ENCODE measurements around the gene ACTN1.

Gene ACTN1

GRCh38 chr14:68932231-68932630 lies 46.9 kb downstream of the ACTN1 start:
- DNase-seq, result no peak

- no peak for DNase-seq
Observed at GRCh38 chr14:68931474-68932051, 47.5 kb downstream of the ACTN1 start.

GRCh38 chr14:68931063-68931462 lies 48.0 kb downstream of the ACTN1 start:
- DNase-seq, result no peak

- DNase-seq, result no peak
Observed at GRCh38 chr14:68929623-68930307, 49.3 kb downstream of the ACTN1 start.

- DNase-seq, result no peak
Observed at GRCh38 chr14:68928770-68929550, 50.1 kb downstream of the ACTN1 start.

GRCh38 chr14:68927956-68928675 lies 51.0 kb downstream of the ACTN1 start:
- no peak for DNase-seq

GRCh38 chr14:68927089-68927488 lies 52.0 kb downstream of the ACTN1 start:
- DNase-seq, result no peak

- DNase-seq, result no peak
Observed at GRCh38 chr14:68926236-68926635, 52.9 kb downstream of the ACTN1 start.

GRCh38 chr14:68925373-68925772 lies 53.7 kb downstream of the ACTN1 start:
- no peak for DNase-seq

- no peak for DNase-seq
Observed at GRCh38 chr14:68924186-68925158, 54.6 kb downstream of the ACTN1 start.

GRCh38 chr14:68922886-68923285 lies 56.2 kb downstream of the ACTN1 start:
- DNase-seq, result no peak

GRCh38 chr14:68922201-68922621 lies 56.9 kb downstream of the ACTN1 start:
- DNase-seq, result no peak

GRCh38 chr14:68921666-68922065 lies 57.4 kb downstream of the ACTN1 start:
- DNase-seq, result no peak

GRCh38 chr14:68921049-68921448 lies 58.1 kb downstream of the ACTN1 start:
- no peak for DNase-seq

GRCh38 chr14:68919129-68919927 lies 59.8 kb downstream of the ACTN1 start:
- DNase-seq, result no peak

- no peak for DNase-seq
Observed at GRCh38 chr14:68918612-68919011, 60.5 kb downstream of the ACTN1 start.

GRCh38 chr14:68916358-68916941 lies 62.7 kb downstream of the ACTN1 start:
- no peak for DNase-seq

- no peak for DNase-seq
Observed at GRCh38 chr14:68913516-68913915, 65.6 kb downstream of the ACTN1 start.

- DNase-seq, result peak; percentile 62
Observed at GRCh38 chr14:68911594-68912227, 67.4 kb downstream of the ACTN1 start.

- DNase-seq, result no peak
Observed at GRCh38 chr14:68910540-68910939, 68.6 kb downstream of the ACTN1 start.

Data from stimulated activated naive CD4-positive, alpha-beta T cell treated with Interleukin-2 at 50 U/mL for 16 hours (primary cell).